NCI-H2196 treated with DMSO at 0.1 percent for 48 hours (cell line): Measurements from ENCODE around the gene ABLIM1.

Experiments used
- DNase-seq: peaks from one replicate; lab custom pipeline; 2025; ENCODE audit not compliant: unreplicated experiment; lab: John Stamatoyannopoulos, UW

ABLIM1 gene

DNA sequence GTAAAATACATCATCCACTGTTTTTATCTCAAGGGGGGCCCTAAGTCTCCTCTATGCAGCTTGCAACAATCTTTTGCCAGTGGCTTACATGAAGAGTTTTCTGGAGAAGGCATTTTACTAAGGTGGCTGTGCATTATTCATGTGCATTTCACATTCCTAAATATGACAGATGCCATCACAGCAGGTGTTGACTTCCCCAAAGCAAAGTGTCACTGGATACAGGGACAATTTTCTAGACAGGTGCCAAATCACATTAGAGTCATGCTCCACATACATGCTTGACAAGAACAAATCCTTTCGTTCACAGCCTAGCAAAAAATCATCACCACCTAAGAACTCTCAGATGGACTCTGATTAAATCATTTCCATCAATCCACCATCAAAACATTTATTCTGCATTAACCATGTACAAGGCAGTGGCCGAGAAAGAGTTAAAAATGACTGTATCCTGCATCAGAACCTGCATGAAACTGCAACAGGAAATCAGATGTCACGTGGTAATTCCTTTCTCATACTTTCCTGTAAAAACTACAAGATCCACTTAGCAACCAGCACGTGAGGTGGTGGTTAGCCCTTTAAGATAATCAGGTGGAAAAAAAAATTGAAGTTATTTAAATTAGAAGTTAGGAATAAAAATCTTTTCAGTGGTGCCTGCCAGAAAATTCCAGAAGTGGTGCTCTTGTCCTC is 165.6 kb downstream of the ABLIM1 start:
- no peak for DNase-seq

GRCh38 chr10:114491933-114492332 is 166.1 kb downstream of the ABLIM1 start:
- DNase-seq, result no peak

GRCh38 chr10:114491419-114491818 is 166.7 kb downstream of the ABLIM1 start:
- DNase-seq, result no peak

- no peak for DNase-seq
Measured at GRCh38 chr10:114489521-114490310, 168.4 kb downstream of the ABLIM1 start.

GRCh38 chr10:114487815-114488536 is 170.1 kb downstream of the ABLIM1 start:
- DNase-seq, result no peak

DNA sequence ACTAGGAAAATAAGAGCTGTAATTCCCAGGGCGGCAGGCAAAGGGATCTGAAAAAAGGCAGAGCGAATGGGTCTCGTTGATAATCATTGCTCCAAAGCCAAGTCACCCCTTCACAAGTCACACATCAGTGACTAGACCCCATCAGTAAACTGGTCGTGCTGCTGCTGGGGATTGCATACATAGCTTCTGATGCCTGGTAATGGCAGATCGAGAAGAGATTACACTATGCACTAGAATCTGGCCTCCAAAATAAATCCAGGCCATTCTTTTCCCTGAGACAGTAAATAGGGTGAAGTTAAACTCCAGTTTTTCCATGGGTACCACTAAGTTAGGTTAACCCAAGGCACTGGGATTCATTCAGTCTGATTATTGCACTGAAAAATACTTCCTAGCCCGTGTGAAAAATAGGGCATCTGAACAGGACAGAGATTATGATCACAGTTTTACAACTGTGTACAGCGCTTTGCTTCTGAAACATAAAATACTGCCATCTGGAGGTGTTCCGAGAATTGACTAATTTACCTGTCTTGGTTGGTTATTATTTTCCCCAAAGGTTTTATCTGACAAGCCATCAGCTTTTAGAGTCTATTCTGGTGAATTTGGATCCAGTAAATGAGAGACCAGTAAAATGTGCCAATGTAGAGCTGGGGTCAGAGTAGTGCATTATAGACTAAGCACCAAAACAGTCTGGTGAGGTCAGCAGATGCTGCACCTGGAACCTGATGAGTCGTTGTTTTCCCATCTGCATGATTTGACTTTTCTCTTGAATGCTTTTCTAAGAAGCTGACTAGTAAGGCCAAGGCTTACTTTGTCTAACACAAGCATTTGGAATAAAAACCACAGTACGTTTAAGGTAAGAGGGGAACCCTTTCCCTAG is 170.9 kb downstream of the ABLIM1 start:
- DNase-seq, result no peak

DNA sequence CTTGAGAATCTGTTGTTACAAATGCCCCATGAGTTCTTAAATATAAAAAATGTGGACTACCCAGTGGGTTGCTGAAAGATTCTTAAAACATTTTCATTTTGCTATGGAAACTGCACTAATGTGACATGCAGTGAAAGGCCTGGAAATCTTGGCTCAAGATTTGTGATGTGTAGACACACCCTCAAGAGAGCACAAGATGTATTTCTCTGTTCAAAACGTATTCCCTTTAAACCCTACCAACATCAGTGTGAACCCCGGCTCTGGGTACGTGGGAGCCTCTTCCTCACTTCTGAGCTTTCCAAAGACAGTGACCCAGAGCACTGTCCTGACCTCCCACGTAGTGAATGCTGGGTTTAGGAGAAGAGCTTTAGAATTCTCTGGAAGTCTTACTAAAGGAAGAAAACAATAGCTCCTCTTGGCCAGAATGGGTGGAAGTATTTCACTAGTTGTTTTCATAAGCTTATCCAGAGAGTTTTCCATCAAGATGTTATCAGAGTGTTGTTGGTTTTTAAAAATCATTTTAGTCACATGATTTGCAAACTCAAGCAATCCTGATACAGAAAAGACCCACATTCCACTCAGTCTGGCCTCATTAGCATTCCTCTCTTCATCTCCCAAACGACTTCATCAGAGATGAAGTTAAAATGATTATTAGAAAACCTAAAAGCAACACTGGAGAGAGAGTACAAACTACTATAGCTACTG is 172.2 kb downstream of the ABLIM1 start:
- no peak for DNase-seq

GRCh38 chr10:114483575-114483974 is 174.5 kb downstream of the ABLIM1 start:
- DNase-seq, result no peak

DNA sequence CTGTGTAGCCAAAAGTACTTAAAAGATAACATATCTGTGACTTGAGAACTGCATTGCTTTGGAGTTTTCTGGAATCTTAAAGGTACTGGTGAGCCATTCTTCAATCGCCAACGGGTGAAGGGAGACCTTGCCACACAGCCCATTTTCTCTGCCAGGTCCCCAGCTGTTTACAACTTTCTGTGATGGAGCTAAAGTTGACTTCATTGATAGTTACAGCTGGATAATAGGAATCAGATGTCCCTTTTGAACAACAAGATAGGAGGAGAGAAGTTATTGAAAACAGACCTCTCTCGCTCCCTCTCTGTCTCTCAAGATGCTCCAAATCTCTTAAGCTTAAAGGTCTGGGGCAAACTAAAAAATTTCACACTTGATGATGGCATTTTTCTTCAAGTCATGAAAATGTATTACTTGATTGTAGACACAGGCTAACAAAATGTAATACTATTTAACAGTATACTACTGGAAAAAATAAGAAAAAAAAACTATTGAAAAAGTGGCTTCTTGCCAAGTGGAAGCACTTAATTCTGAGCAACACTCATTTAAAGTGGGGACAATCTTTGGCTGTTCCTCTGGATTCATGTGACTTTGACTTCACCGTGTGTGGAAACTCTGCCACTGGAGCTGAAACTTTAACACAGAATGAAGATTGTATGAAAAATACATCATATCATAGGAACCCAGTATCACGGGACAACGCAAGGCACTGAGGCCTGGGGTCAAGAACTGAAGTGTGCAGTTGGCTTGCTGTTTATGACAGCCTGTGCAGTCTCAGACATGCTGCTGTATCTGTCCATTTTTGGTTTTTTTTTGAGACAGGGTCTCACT is 175.4 kb downstream of the ABLIM1 start:
- DNase-seq, result no peak

- no peak for DNase-seq
Measured at GRCh38 chr10:114481055-114481454, 177.0 kb downstream of the ABLIM1 start.

- DNase-seq, result no peak
Measured at GRCh38 chr10:114479836-114480235, 178.2 kb downstream of the ABLIM1 start.

DNA sequence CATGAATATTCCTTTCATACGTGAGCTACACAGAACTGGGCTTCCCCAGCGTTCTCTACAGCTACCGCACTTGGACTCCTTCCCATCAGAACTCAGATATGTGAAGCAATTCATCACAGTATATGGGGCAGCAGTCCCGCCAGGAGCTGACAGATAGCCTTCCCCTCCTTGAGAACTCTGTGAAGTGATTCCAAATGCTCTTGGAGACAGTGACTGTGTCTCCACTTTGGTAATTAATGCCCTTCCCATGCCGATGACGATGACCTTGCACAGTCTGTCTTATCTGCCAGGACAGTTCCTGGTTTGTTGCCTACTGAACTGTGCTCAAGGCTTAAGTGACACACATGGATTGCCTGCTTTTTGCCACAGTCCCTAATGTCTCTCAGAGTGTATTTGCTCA is 178.8 kb downstream of the ABLIM1 start:
- DNase-seq, result no peak

DNA sequence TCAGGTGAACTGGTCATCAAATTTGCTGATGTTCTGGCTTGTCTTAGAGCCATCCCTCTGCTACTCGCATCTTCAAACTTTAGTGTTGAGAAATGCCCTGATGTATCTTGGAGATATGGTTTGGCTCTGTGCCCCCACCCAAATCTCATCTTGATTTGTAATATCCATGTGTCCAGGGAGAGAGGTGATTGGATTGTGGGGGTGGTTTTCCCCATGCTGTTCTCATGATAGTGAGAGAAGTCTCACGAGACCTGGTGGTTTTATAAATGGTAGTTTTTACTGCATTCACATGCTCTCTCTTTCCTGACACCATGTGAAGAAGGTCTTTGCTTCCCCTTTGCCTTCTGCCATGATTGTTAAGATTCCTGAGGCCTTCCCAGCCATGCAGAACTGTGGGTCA is 179.8 kb downstream of the ABLIM1 start:
- DNase-seq, result no peak

- no peak for DNase-seq
Measured at GRCh38 chr10:114477285-114477684, 180.8 kb downstream of the ABLIM1 start.

DNA sequence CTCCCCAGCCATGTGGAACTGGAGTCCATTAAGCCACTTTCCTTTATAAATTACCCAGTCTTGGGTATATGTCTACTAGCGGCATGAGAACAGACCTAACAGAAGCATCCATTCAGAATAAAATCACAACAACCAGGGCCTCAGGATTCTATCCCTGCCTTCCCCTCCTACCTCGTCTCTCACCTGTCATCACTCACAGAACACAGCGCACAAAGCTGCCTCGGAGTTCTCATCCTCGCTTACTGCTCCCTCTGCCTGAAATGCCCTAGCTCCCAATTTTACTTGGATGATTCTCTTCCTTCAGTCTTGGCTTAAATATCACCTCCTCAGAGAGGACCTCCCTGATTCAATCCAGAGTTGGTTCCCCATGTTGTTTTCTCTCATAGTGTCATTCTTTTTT is 183.1 kb downstream of the ABLIM1 start:
- DNase-seq, result no peak

GRCh38 chr10:114473776-114474175 is 184.3 kb downstream of the ABLIM1 start:
- no peak for DNase-seq

DNA sequence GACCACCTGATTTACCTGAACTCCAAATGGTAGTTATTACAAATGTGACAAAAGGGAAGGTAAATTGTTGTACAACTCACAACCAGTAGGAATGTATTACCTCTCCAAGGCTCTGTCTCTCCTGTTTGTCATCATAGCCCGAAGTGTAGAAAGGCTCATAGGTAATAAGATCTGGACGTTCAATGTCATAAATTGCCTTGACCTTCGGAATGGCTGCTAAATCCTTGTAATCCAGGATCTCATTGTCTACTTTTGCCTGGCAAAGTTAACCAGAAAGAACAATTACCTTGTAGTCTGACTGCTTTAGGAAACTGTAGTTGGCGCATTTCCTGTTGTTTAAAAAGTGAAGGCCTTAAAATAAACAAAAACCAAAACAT is 185.2 kb downstream of the ABLIM1 start:
- DNase-seq, result no peak

DNA sequence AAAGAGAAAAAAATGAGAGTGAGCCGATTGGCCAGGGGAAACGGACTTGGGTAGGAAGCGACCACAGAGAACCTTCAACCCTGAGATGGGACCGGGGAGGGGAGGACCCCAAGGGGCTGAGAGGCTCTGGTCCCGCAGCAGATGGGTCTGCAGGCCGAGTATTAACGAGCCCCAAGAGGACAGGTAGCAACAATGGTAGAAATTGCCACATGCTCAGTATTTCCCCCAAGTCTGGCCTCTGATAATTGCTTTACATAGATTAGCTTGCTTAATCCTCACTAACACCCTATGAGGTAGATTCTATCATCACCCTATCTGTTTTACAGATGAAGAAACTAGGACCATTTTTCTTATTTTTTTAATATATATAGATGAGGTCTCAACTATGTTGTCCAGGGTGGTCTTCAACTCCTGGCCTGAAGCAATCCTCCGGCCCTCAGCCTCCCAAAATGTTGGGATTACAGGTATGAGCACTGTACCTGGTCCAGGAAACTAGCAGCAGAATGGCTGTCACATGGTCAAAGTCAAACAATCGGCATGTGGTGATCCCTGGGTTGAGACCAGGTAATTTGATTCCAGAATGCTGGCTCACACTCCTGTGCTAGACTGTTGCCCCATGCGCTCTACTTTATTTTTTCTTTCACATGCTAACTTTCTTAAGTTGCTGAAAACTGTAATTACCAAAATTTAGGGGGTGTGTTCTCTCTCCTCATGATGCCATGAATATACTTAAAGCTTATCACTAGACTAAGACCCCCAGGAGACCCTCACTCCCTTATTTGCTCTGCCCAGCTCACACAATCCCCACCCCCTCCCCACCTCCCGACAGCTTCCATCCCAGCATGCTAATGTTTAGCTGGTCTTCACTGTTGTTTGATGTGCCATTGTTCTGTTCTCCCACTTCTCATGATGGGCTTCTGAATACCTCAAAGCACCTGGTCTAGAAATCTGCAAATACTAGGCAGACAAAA is 185.9 kb downstream of the ABLIM1 start:
- peak; percentile 9 for DNase-seq
